HG03521 (cell line): ENCODE data around the gene CCDC34.

ENCODE experiments used
- ATAC-seq: cut with Tn5 transposase; IDR thresholded peaks from one replicate; pipeline ENCODE4 v1.9.1; 2021; ENCODE audit warnings: mild to moderate bottlenecking, moderate library complexity; ENCODE audit not compliant: unreplicated experiment

CCDC34 gene

GRCh38 chr11:27362749-27363575 is at the start of gene CCDC34:
CCDC34 (minus strand) TSS chr11:27363215; CDS start chr11:27363194, 21 bp downstream.
- ATAC-seq = peak; percentile 99

GRCh38 chr11:27412192-27412691 is 49.2 kb upstream of the CCDC34 start:
- no peak for ATAC-seq

DNA sequence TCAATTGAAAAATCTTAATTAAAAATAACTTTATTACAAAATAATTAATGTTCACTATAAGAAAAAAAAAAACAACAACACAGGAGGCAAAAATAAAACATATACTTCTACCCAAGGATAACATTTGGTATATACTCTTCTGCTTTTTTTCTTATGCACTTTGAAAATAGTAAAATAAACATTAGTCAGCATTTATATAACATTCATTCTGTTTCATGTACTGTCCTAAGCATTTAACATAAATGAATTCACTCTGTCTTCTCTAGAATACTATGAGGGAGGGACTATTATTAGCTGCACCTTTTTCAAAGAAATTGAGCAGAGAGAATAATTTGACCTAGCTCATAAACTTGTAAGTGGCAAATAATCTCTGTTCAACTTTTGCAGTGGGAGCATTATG is 48.3 kb upstream of the CCDC34 start:
- no peak for ATAC-seq

DNA sequence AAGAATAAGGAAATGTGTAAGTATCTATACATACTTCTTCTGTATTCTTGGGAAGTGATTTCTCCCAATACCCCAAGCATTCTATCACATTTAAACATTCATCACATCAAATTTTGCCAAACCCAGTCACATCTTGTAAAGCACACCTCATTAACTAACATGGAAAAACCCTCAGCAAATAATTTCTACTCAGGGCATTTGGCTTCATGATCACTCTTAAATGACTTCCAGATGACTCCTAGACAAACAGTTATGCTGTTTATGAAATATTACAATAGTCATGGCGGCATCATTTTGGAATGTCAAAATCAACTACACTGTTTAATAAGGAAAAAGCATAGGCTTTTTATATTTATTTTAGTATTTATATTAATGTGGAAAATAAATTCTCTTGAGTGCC is 47.3 kb upstream of the CCDC34 start:
- ATAC-seq = no peak

- ATAC-seq = no peak
Observed at GRCh38 chr11:27409742-27410141, 46.7 kb upstream of the CCDC34 start.

DNA sequence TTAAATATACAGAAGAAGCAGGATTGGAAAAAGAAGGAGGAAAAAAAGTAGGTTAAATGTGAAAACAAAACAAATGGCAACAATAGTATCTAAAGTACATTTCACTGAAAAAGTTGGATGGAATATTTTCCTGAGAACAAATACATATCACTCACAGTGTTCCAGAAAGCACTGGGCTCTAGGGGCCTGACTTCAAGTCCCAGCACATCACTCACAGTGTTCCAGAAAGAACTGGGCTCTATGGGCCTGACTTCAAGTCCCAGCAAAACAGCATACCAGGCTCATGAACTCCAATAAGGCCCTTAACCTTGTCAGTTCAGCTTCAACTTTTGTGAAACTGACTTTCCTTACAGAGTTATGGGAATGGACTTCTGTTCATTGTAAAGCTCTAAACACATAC is 46.0 kb upstream of the CCDC34 start:
- no peak for ATAC-seq

DNA sequence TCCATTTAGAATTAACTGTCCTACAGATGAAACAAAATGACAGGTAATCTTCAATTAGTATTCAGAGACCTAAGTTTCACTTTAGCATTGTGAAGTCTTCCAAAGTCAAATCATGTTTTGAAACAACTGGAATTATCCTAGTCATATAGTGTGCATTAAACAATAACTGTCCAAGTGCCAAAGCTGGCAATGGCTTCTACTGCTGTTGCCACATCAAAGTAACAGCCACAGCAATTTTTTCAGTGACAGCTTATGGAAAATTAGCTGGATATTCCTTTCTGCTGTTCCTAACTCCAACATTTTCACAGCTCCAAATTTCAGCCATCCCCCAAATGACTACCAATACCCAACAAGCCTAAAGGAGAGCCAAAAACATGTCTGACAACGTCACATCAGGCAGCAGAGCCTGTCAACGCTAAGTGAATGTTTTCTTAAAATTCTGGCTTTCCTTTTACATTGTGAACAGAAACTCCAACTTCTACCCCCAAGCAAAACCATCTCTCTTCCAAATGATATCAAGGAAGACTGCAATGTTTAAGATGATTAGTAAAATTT is 45.3 kb upstream of the CCDC34 start:
- no peak for ATAC-seq

DNA sequence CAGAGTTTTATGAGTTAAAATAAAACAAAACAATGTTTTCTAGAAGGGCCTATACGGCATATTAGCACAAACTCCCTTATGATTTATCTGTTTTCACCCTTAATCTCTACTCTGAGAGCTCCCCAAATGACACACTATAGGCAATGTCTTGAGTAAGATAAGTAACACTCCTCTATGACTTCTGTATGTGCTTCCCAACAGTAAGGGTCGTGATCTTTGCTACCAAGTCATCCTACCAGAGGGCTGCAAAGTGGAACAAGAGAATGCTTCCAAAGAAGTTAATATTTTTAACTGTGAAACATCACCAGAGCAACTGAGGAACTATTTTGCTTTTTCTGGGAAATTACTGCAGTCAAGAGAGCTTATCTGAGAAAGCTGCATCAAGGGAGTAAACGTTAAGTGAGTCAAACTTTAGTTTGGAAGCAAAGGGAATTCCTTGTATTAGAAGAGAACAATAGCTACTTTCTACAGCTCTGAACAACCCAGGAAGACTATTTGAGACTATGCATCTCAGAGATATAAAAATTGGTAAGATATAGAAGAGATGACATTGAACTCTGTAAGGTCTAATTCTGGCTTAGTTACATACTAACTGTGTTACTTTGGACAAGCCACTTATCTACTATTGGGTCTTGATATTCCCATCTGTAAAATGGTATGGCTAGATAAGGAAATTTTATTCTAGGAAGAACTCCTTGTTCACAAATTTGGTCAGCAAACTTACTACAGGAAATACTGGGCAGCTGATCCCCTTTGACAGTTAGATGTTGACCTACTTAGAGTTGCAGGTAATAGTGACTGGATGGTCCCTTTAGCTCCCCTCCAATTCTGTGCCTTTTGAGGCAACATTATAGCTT is 43.7 kb upstream of the CCDC34 start:
- ATAC-seq = no peak

DNA sequence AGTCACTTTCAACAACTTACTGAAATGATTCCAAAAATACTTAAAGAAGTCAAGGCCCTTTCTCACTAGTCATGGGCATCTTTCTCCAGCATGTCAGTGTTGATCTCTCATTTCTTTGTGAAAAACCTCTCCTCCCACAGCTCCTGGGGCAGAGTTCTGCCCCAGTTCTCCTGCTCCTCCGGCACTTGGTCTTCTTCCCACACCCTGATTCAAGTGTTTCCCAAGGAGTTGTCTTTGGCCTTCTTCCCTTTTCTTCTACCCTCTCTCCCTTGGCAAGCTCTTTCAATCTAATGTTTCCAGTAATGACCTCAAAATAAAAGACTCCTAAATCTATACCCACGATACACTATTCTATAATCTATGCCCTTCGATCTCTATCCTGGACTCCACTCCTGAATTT is 42.1 kb upstream of the CCDC34 start:
- ATAC-seq = no peak

- ATAC-seq = no peak
Observed at GRCh38 chr11:27404427-27404826, 41.4 kb upstream of the CCDC34 start.

GRCh38 chr11:27403195-27403594 is 40.2 kb upstream of the CCDC34 start:
- no peak for ATAC-seq

DNA sequence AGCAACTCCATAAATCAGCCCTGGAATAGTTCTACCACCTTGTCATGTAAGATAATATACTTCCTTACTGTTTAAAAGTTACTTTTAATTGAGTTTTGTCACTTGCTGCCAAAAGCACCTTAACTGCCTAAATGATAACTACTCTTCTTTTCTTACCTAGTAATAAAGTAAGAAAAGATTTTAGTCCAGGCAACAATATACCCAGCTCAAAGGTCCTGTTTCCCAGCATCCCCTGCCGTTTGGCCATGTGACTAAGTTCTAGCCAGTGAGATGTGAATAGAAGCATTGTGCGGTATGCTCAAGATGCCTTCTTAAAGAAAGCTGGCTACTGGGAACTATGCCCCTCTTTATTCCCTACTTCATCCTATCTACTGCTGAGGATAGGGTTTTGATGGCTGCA is 39.4 kb upstream of the CCDC34 start:
- no peak for ATAC-seq

DNA sequence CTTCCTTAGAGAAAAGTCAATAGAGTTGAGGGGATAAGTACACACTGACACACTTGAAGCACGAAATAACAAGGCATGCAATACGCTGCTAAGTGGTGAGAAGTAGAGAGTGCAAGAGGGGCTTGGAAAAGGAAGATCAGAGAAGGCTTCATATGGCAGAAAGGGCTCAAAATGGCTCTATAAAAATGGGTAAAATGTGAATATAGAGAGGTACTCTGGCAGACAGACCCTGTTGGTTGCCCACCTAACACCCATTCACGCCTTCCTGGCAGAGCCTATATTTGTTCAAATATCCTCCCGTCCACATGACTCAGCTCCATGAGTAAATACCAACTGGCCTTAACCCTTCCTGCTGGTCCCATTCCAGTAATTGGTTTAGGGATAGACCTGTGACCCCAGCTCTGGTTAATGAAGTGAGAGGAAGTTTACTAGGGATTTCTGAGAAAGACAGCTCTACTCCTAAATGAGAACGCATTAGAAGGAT is 38.9 kb upstream of the CCDC34 start:
- no peak for ATAC-seq

- no peak for ATAC-seq
Observed at GRCh38 chr11:27401280-27401832, 38.3 kb upstream of the CCDC34 start.

GRCh38 chr11:27398400-27398770 is 35.4 kb upstream of the CCDC34 start:
- no peak for ATAC-seq

DNA sequence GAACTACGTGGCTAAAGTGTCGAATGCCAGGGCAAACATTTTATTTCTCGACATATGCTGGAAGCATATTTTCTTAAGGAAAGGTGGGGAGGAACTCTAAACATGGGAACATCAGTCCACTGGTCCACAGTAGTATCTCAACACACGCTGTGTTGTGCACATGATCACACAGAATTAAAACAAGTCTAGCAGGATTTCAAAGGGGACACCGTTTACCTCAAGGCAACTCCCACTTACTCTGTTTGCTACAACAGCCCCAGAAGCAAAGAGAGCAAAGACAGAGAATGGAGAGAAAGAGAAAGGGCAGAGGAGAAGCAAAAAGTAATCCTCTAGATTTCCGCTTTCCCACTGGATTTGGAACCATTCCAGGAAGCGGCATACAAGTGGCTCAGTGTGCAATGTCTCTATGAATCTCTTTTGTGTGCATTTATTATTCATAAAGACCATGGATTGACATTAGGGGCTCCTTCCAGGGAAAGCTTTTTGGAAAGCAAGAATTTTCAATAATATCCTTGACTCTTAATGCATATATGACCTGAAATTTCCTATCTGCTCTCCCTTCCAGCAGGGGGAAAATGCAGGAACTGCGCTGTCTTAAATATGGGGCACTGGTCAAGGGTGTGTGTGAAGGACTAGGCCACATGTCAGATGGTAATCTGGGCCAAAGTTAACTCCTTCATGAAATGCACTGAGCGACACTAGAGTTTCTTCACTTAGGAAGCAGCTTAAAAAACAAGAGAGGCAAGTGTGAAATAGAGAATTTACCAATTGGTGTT is 34.8 kb upstream of the CCDC34 start:
- no peak for ATAC-seq

DNA sequence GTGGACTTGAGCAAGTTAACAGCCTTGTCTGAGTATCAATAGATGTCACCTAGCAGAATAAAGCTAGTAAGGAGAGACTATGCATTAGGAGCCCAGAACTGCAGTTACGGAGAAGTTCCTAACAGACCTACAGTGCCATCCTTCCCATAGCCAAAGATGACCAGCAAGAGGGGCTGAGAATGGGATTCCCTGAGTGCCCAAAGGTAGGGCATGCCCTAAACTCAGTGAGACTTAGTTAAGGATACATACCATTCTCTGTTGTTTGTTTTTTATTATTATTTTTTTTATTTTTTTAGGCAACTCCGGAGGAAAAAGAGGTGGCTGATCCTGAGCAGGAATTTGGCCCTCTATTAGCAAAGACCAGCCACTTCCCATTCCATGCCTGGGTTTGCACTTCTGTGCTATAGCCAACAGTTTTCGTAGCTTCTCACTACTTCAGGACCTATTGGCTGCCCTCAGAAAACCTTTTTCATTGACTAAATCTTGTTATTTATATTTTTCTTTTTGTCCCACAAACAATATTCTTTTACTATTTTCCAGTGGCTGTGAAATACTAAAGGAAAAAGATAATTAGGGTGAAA is 33.3 kb upstream of the CCDC34 start:
- no peak for ATAC-seq

- ATAC-seq = no peak
Observed at GRCh38 chr11:27395556-27396258, 32.7 kb upstream of the CCDC34 start.

GRCh38 chr11:27394781-27395228 is 31.8 kb upstream of the CCDC34 start:
- ATAC-seq = no peak
